Smooth muscle cell (in vitro differentiated cells): ENCODE data around the gene RGSL1. TPM values are rescaled to one million over a fixed set of nuclear protein-coding genes. Genes with fewer than 3 reads are reported as not detected.

Experiments
- DNase-seq: peaks from one replicate; lab custom pipeline; 2025; ENCODE audit not compliant: unreplicated experiment; lab: John Stamatoyannopoulos, UW
- H2AFZ ChIP-seq: fragments of 200-600 bp; sonication (generic); 2 replicates; pipeline ENCODE4 v1.6.0; 2016; ENCODE audit warnings: antibody characterized with exemption, low read depth, mild to moderate bottlenecking
- H3F3A ChIP-seq: fragments of 200-600 bp; sonication (generic); 2 replicates; pipeline ENCODE4 v1.6.0; 2017; ENCODE audit warnings: antibody characterized with exemption, low read depth
- H3K27ac ChIP-seq: fragments of 200-600 bp; sonication (generic); 2 replicates; pipeline ENCODE4 v1.5.1; 2016; ENCODE audit warnings: low read depth, mild to moderate bottlenecking
- H3K27me3 ChIP-seq: fragments of 200-600 bp; sonication (generic); 2 replicates; pipeline ENCODE4 v1.6.1; 2016; ENCODE audit warnings: low read depth, mild to moderate bottlenecking
- H3K36me3 ChIP-seq: fragments of 200-600 bp; sonication (generic); 2 replicates; pipeline ENCODE4 v1.5.1; 2016; ENCODE audit warnings: low read depth
- H3K4me1 ChIP-seq: fragments of 200-600 bp; sonication (generic); 2 replicates; pipeline ENCODE4 v1.5.1; 2016; ENCODE audit warnings: low read depth
- H3K4me2 ChIP-seq: fragments of 200-600 bp; sonication (generic); 2 replicates; pipeline ENCODE4 v1.6.0; 2016; ENCODE audit warnings: mild to moderate bottlenecking
- H3K4me3 ChIP-seq: fragments of 200-600 bp; sonication (generic); 2 replicates; pipeline ENCODE4 v1.5.1; 2016; ENCODE audit warnings: mild to moderate bottlenecking
- H3K79me2 ChIP-seq: fragments of 200-600 bp; sonication (generic); 2 replicates; pipeline ENCODE4 v1.6.0; 2016; ENCODE audit warnings: low read depth, mild to moderate bottlenecking
- H3K9ac ChIP-seq: fragments of 200-600 bp; sonication (generic); 2 replicates; pipeline ENCODE4 v1.6.0; 2016; ENCODE audit warnings: low read depth
- H3K9me3 ChIP-seq: fragments of 200-600 bp; sonication (generic); replicated peaks from 2 replicates; pipeline ENCODE4 v1.5.1; 2016; ENCODE audit warnings: low read depth
- H4K20me1 ChIP-seq: fragments of 200-600 bp; sonication (generic); 2 replicates; pipeline ENCODE4 v1.6.0; 2016; ENCODE audit warnings: low read depth
- CTCF ChIP-seq: fragments of 200-600 bp; sonication (generic); IDR thresholded peaks from 2 replicates; pipeline ENCODE4 v1.5.1; 2017; ENCODE audit warnings: borderline replicate concordance, mild to moderate bottlenecking, antibody characterized with exemption; ENCODE audit not compliant: insufficient read depth, poor library complexity, severe bottlenecking
- WGBS: methylation state at CpG from one replicate; pipeline ENCODE4 v1.1.7; 2016; ENCODE audit warnings: low lambda C conversion rate; 5-methylcytosine and 5-hydroxymethylcytosine counted together
- polyA plus RNA-seq: library from polyadenylated mRNA; unstranded; fragments of >200 nt; fragmentation: Nextera tagmentation; extraction: Ambion mirVana; gene quantifications from 2 replicates; pipeline ENCODE4 v1.2.1, GENCODE V29; 2016
- total RNA-seq: library from RNA; depleted of rRNA; stranded (reverse); fragments of >200 nt; gene quantifications from 2 replicates; pipeline ENCODE4 v1.2.3, GENCODE V29; 2014

RGSL1 gene
- total and polyA plus RNA-seq, 2 experiments from 2014 or later = not detected

GRCh38 chr1:182555493-182555892 lies 105.5 kb downstream of the RGSL1 start:
- no peak for DNase-seq
- H3K4me2 ChIP-seq = no peak overlapping the region
- no peaks in the 10 kb centered on the region for H4K20me1 ChIP-seq
- H3K79me2 ChIP-seq = no peaks in the 10 kb centered on the region
- no peak overlapping the region for H3K9ac ChIP-seq
- 95% methylated on average over 1 of the region's 1 CpG for WGBS
- no peak overlapping the region for H3K4me3 ChIP-seq
- no peak for TF ChIP-seq CTCF
- no peaks in the 10 kb centered on the region for H3K27me3 ChIP-seq
- H3K4me1 ChIP-seq = no peaks in the 10 kb centered on the region
- no peaks in the 10 kb centered on the region for H3K9me3 ChIP-seq
- H2AFZ ChIP-seq = no peak overlapping the region
- no peaks in the 10 kb centered on the region for H3F3A ChIP-seq
- no peak overlapping the region for H3K27ac ChIP-seq
- H3K36me3 ChIP-seq = no peaks in the 10 kb centered on the region

- no peaks in the 10 kb centered on the region for H3K36me3 ChIP-seq
- H2AFZ ChIP-seq = no peak overlapping the region
- no peak for TF ChIP-seq CTCF
- H3K27me3 ChIP-seq = no peaks in the 10 kb centered on the region
- H3K4me2 ChIP-seq = no peak overlapping the region
- H3K4me1 ChIP-seq = no peaks in the 10 kb centered on the region
- no peak for DNase-seq
- no peaks in the 10 kb centered on the region for H3K9me3 ChIP-seq
- H4K20me1 ChIP-seq = no peaks in the 10 kb centered on the region
- H3K4me3 ChIP-seq = no peak overlapping the region
- H3K27ac ChIP-seq = no peak overlapping the region
- no peaks in the 10 kb centered on the region for H3F3A ChIP-seq
- H3K9ac ChIP-seq = no peak overlapping the region
- H3K79me2 ChIP-seq = no peaks in the 10 kb centered on the region
These were observed 106.3 kb downstream of the RGSL1 start for GRCh38 chr1:182556279-182556678.

GRCh38 chr1:182560392-182560984 lies 110.5 kb downstream of the RGSL1 start:
- Histone ChIP-seq H3K4me2 (no peak overlapping the region), H4K20me1 (no peaks in the 10 kb centered on the region), H3K4me3 (no peak overlapping the region), H3K27ac (no peak overlapping the region), H3K9ac (no peak overlapping the region), H3K27me3 (no peaks in the 10 kb centered on the region), H3K79me2 (no peaks in the 10 kb centered on the region), H3K36me3 (no peaks in the 10 kb centered on the region), H3K4me1 (no peaks in the 10 kb centered on the region), H2AFZ (no peak overlapping the region), H3F3A (no peaks in the 10 kb centered on the region), H3K9me3 (no peaks in the 10 kb centered on the region)
- DNase-seq = no peak
- WGBS = 79% methylated on average over 7 of the region's 7 CpGs
- TF ChIP-seq CTCF = no peak

- Histone ChIP-seq H3K4me2 (no peak overlapping the region), H3K9me3 (no peaks in the 10 kb centered on the region), H3K79me2 (no peaks in the 10 kb centered on the region), H3K4me1 (no peaks in the 10 kb centered on the region), H4K20me1 (no peaks in the 10 kb centered on the region), H3K36me3 (no peaks in the 10 kb centered on the region), H2AFZ (no peak overlapping the region), H3F3A (no peaks in the 10 kb centered on the region), H3K4me3 (no peak overlapping the region), H3K27me3 (no peaks in the 10 kb centered on the region), H3K27ac (no peak overlapping the region), H3K9ac (no peak overlapping the region)
- DNase-seq = no peak
- no peak for TF ChIP-seq CTCF
- WGBS = 79% methylated on average over 4 of the region's 4 CpGs
These were observed 111.5 kb downstream of the RGSL1 start for GRCh38 chr1:182561456-182561855.
